22Rv1 (cell line): ENCODE data around the gene MIS18A.

Source experiments
- CTCF ChIP-seq: fragments of 450-650 bp; IDR thresholded peaks from 2 replicates; pipeline ENCODE4 v1.5.1; 2017; ENCODE audit warnings: mild to moderate bottlenecking
- ZFX ChIP-seq: fragments of 450-650 bp; IDR thresholded peaks from 2 replicates; pipeline ENCODE4 v1.6.1; 2017; ENCODE audit warnings: antibody characterized with exemption, borderline replicate concordance

GRCh38 chr21:32320059-32320458 lies 41.2 kb upstream of the MIS18A start:
- TF ChIP-seq CTCF = no peak
- no peak for TF ChIP-seq ZFX
